H1 (cell line): Measurements from ENCODE around the gene KLK12. TPM values are rescaled to one million over a fixed set of nuclear protein-coding genes. Genes with fewer than 3 reads are reported as not detected.

ENCODE experiments used
- CTCF ChIA-PET: fragments of 300-600 bp; sonication (Branson Sonifier 250); formaldehyde crosslinking; loops from one replicate; lab custom pipeline; 2021; ENCODE audit not compliant: partially characterized antibody; lab: Charles Lee
- POLR2A ChIA-PET: fragments of 300-600 bp; sonication (Branson Sonifier 250); formaldehyde crosslinking; loops from one replicate; lab custom pipeline; 2021; ENCODE audit warnings: inconsistent platforms; ENCODE audit not compliant: partially characterized antibody; lab: Charles Lee
- DNase-seq, 2 experiments: peaks; one replicate each; pipeline versions ENCODE4 v3.0.0 to v3.0.0-alpha.2; 2010 to 2022; ENCODE audit warnings: low spot score in 2 of 2, low read depth in 1 of 2, mixed read lengths in 1 of 2
- FAIRE-seq: peaks from 2 replicates; lab custom pipeline; 2011; peaks lifted over from hg19 to GRCh38; lab: Jason Lieb, UNC
- H2AFZ ChIP-seq: 2 replicates; pipeline ENCODE4 v1.8.1; 2012; ENCODE audit warnings: low read length, inconsistent platforms
- H2AK5ac ChIP-seq: 2 replicates; pipeline ENCODE4 v1.6.1; 2013; ENCODE audit warnings: low read depth, low read length
- H2BK120ac ChIP-seq: replicated peaks from 2 replicates; pipeline ENCODE3; 2013; ENCODE audit warnings: low read depth, low read length, inconsistent platforms
- H2BK12ac ChIP-seq: 2 replicates; pipeline ENCODE4 v1.6.1; 2013; ENCODE audit warnings: low read depth, low read length
- H2BK15ac ChIP-seq: 2 replicates; pipeline ENCODE4 v1.6.1; 2013; ENCODE audit warnings: low read length
- H2BK20ac ChIP-seq: 2 replicates; pipeline ENCODE4 v1.6.1; 2013; ENCODE audit warnings: low read length
- H2BK5ac ChIP-seq: 2 replicates; pipeline ENCODE4 v1.6.1; 2013; ENCODE audit warnings: low read depth, low read length
- H3K14ac ChIP-seq: 2 replicates; pipeline ENCODE4 v1.6.1; 2013; ENCODE audit warnings: inconsistent platforms; ENCODE audit not compliant: insufficient read length
- H3K18ac ChIP-seq: 2 replicates; pipeline ENCODE4 v1.6.1; 2013; ENCODE audit warnings: low read length; ENCODE audit errors: extremely low read depth
- H3K23ac ChIP-seq: 2 replicates; pipeline ENCODE4 v1.6.1; 2013; ENCODE audit warnings: inconsistent platforms; ENCODE audit not compliant: insufficient read length
- H3K23me2 ChIP-seq: 2 replicates; pipeline ENCODE4 v1.6.1; 2013; ENCODE audit warnings: low read depth, low read length
- H3K27ac ChIP-seq: 2 replicates; pipeline ENCODE4 v1.6.1; 2011; ENCODE audit warnings: low read depth, low read length, inconsistent platforms
- H3K27me3 ChIP-seq, 4 experiments: replicated peaks in 1 of 4; 1 replicate in 1 of 4; 2 replicates in 3 of 4; pipeline versions ENCODE4 v1.6.1 to v1.8.1; 2011 to 2013; ENCODE audit warnings: low read length in 3 of 4, mild to moderate bottlenecking in 3 of 4, inconsistent platforms in 2 of 4, mixed read lengths in 2 of 4, moderate library complexity in 1 of 4; ENCODE audit not compliant: control insufficient read depth in 3 of 4, insufficient read depth in 3 of 4; ENCODE audit errors: extremely low read depth in 1 of 4
- H3K36me3 ChIP-seq, 4 experiments: 2 replicates each; pipeline versions ENCODE4 v1.6.1 to v1.8.1; 2011 to 2013; ENCODE audit warnings: mild to moderate bottlenecking in 4 of 4, low read length in 3 of 4, moderate library complexity in 2 of 4, control low read depth in 1 of 4, inconsistent platforms in 1 of 4; ENCODE audit not compliant: insufficient read depth in 4 of 4, control insufficient read depth in 2 of 4
- H3K4ac ChIP-seq: replicated peaks from 2 replicates; pipeline ENCODE3; 2013; ENCODE audit warnings: low read length, low read depth, mixed read lengths, inconsistent platforms; ENCODE audit not compliant: insufficient read length
- H3K4me1 ChIP-seq, 4 experiments: replicated peaks in 1 of 4; 1 replicate in 1 of 4; 2 replicates in 3 of 4; pipeline versions ENCODE4 v1.6.1 to v1.8.1; 2011 to 2013; ENCODE audit warnings: low read length in 3 of 4, inconsistent platforms in 2 of 4, mixed read lengths in 1 of 4; ENCODE audit not compliant: insufficient read depth in 4 of 4, control insufficient read depth in 3 of 4
- H3K4me2 ChIP-seq, 2 experiments: 2 replicates each; pipeline versions ENCODE4 v1.6.1 to v1.8.1; 2011 to 2013; ENCODE audit warnings: low read depth in 2 of 2, low read length in 2 of 2, control low read depth in 1 of 2, inconsistent platforms in 1 of 2, mild to moderate bottlenecking in 1 of 2; ENCODE audit not compliant: insufficient read depth in 1 of 2
- H3K4me3 ChIP-seq, 4 experiments: fragments of 200-600, 300-600 bp in 1 of 4; sonication (generic), shearing (Covaris generic), sonication (Bioruptor Twin) in 1 of 4; 2 replicates each; pipeline versions ENCODE4 v1.5.1 to v1.8.1; 2011 to 2016; ENCODE audit warnings: low read length in 4 of 4, low read depth in 3 of 4, control low read depth in 2 of 4, inconsistent platforms in 2 of 4, mild to moderate bottlenecking in 2 of 4, mixed read lengths in 1 of 4, moderate library complexity in 1 of 4; ENCODE audit not compliant: insufficient read depth in 2 of 4; ENCODE audit errors: extremely low read depth in 1 of 4
- H3K56ac ChIP-seq: replicated peaks from 2 replicates; pipeline ENCODE3; 2013; ENCODE audit warnings: low read depth, mild to moderate bottlenecking, mixed read lengths, low read length, inconsistent platforms; ENCODE audit not compliant: insufficient read length
- H3K79me1 ChIP-seq: 2 replicates; pipeline ENCODE4 v1.6.1; 2013; ENCODE audit warnings: low read depth, low read length, control low read depth
- H3K79me2 ChIP-seq, 2 experiments: 2 replicates each; pipeline versions ENCODE4 v1.6.1 to v1.8.1; 2012 to 2013; ENCODE audit warnings: low read length in 2 of 2, mild to moderate bottlenecking in 2 of 2, inconsistent platforms in 1 of 2; ENCODE audit not compliant: insufficient read depth in 2 of 2, control insufficient read depth in 1 of 2
- H3K9ac ChIP-seq, 4 experiments: replicated peaks in 1 of 4; 1 replicate in 1 of 4; 2 replicates in 3 of 4; pipeline versions ENCODE4 v1.6.1 to v1.8.1; 2011 to 2013; ENCODE audit warnings: low read depth in 3 of 4, low read length in 3 of 4, control low read depth in 2 of 4, mild to moderate bottlenecking in 2 of 4, moderate library complexity in 2 of 4, inconsistent platforms in 1 of 4; ENCODE audit errors: extremely low read depth in 1 of 4
- H3K9me3 ChIP-seq, 2 experiments: 2 replicates each; pipeline versions ENCODE4 v1.6.1 to v1.8.1; 2012 to 2013; ENCODE audit warnings: mild to moderate bottlenecking in 2 of 2, moderate library complexity in 2 of 2, control low read depth in 1 of 2, inconsistent platforms in 1 of 2, low read depth in 1 of 2, low read length in 1 of 2, mixed read lengths in 1 of 2; ENCODE audit not compliant: insufficient read depth in 2 of 2
- H4K20me1 ChIP-seq, 2 experiments: replicated peaks in 1 of 2; 2 replicates each; pipeline versions ENCODE3 to v1.8.1; 2011 to 2013; ENCODE audit warnings: inconsistent platforms in 2 of 2, low read length in 2 of 2, mild to moderate bottlenecking in 1 of 2; ENCODE audit not compliant: insufficient read depth in 2 of 2, control insufficient read depth in 1 of 2
- H4K5ac ChIP-seq: 2 replicates; pipeline ENCODE4 v1.6.1; 2013; ENCODE audit warnings: low read length, low read depth, mixed read lengths, inconsistent platforms; ENCODE audit not compliant: insufficient read length
- H4K8ac ChIP-seq: 2 replicates; pipeline ENCODE4 v1.8.0; 2013; ENCODE audit warnings: mild to moderate bottlenecking, moderate library complexity, low read length, inconsistent platforms; ENCODE audit not compliant: insufficient read depth; ENCODE audit errors: extremely low read depth
- H4K91ac ChIP-seq: replicated peaks from 2 replicates; pipeline ENCODE3; 2013; ENCODE audit warnings: low read length, mixed read lengths, inconsistent platforms; ENCODE audit not compliant: insufficient read length
- CBX5 ChIP-seq: fragments of 300-800, 300-1000 bp; sonication (generic); IDR thresholded peaks from 2 replicates; pipeline ENCODE4 v1.7.1; 2016; ENCODE audit warnings: antibody characterized with exemption, low read length, low read depth
- CBX8 ChIP-seq: fragments of 300-800, 300-1000 bp; sonication (generic); IDR thresholded peaks from 2 replicates; pipeline ENCODE4 v1.7.1; 2016; ENCODE audit warnings: low read depth, low read length, borderline replicate concordance
- CTBP2 ChIP-seq: IDR thresholded peaks from 2 replicates; pipeline ENCODE4 v1.7.0; 2011; ENCODE audit warnings: borderline replicate concordance, mild to moderate bottlenecking, moderate library complexity, mixed read lengths, low read length; ENCODE audit not compliant: insufficient read depth, insufficient read length
- GTF2F1 ChIP-seq: IDR thresholded peaks from 2 replicates; pipeline ENCODE4 v1.6.1; 2012; ENCODE audit warnings: low read depth, low read length, improper control_type of control experiment, borderline replicate concordance
- HDAC6 ChIP-seq: IDR thresholded peaks from one replicate; pipeline ENCODE4 v1.7.1; 2012; ENCODE audit warnings: low read depth, mild to moderate bottlenecking, inconsistent platforms, low read length, moderate library complexity
- JUN ChIP-seq: IDR thresholded peaks from 2 replicates; pipeline ENCODE4 v1.6.1; 2011; ENCODE audit warnings: low read depth, mild to moderate bottlenecking, improper control_type of control experiment, low read length
- POU5F1 ChIP-seq: IDR thresholded peaks from 2 replicates; pipeline ENCODE4 v1.6.1; 2011; ENCODE audit warnings: low read depth, mild to moderate bottlenecking, low read length, moderate library complexity
- RXRA ChIP-seq: IDR thresholded peaks from 2 replicates; pipeline ENCODE4 v1.6.1; 2011; ENCODE audit warnings: low read depth, mild to moderate bottlenecking, low read length, moderate library complexity; ENCODE audit not compliant: insufficient read depth
- SAP30 ChIP-seq: fragments of 300-600 bp; sonication (generic); IDR thresholded peaks from 2 replicates; pipeline ENCODE4 v1.7.1; 2012; ENCODE audit warnings: low read length, moderate library complexity, mild to moderate bottlenecking, inconsistent platforms; ENCODE audit not compliant: insufficient read depth, insufficient replicate concordance
- TBP ChIP-seq: IDR thresholded peaks from 2 replicates; pipeline ENCODE4 v1.6.1; 2011; ENCODE audit warnings: low read depth, low read length, improper control_type of control experiment
- TCF12 ChIP-seq: IDR thresholded peaks from 2 replicates; pipeline ENCODE4 v1.6.1; 2011; ENCODE audit warnings: low read depth, mild to moderate bottlenecking, low read length
- WGBS, 2 experiments: shearing (Covaris generic) in 1 of 2; methylation state at CpG; one replicate each; pipeline versions ENCODE4 v1.1.6 to v1.1.7; 2013 to 2015; ENCODE audit warnings: low lambda C conversion rate in 2 of 2, mixed read lengths in 2 of 2, inconsistent platforms in 1 of 2, low coverage in 1 of 2, missing lambda C conversion rate in 1 of 2; ENCODE audit not compliant: insufficient replicate concordance in 2 of 2, insufficient coverage in 1 of 2, insufficient read length in 1 of 2; ENCODE audit errors: extremely low coverage in 1 of 2, missing lambda C conversion rate in 1 of 2; 5-methylcytosine and 5-hydroxymethylcytosine counted together
- polyA plus RNA-seq, 7 experiments: library from polyadenylated mRNA; depleted of rRNA in 3 of 7; stranded (reverse) in 5 of 7; unstranded in 2 of 7; fragments of >200 nt in 5 of 7; fragments of 200-250 nt in 2 of 7; gene quantifications; 1 replicate in 5 of 7; 2 replicates in 1 of 7; 4 replicates in 1 of 7; pipeline versions ENCODE4 v1.2.1 to v1.2.3, GENCODE V29; 2011 to 2013; ENCODE audit warnings: missing spikeins in 2 of 7, mixed read lengths in 2 of 7
- total RNA-seq: library from RNA; stranded (reverse); fragmentation: NEBNext Ultra II Directional; extraction: Animal tissue kit (Norgen Biotek cat#: 25700); gene quantifications from 2 replicates; pipeline ENCODE4 v1.2.1, GENCODE V29; 2021
- TF ChIP-seq, protein P1 (sequence below): IDR thresholded peaks from 2 replicates; pipeline ENCODE4 v1.6.1; 2012; ENCODE audit warnings: low read length, inconsistent platforms

Gene KLK12
- total and polyA plus RNA-seq, 2 of the 8 experiments (the other 6 are each of a cell fraction or from before 2014, with no cell fraction given) = 0.24 TPM; not detected in 1

DNA sequence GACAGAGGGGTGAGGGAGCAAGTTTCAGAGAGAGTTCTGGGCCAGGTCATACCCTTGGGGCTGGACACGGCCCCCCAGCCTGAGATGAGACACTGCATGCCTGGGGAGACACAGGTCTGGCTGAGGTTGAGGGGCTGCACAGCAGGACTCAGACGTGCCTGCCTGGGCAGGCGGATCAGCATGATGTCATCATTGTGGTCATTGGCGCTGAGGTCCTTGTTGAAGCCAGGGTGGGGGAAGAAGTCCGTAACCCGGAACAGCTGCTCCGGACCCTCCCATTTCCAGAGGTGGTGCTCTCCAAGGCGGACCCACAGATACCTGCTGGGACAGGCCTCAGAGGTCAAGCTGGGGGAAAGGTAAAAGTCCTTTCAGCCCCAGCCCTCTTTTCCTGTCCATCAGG is 28.4 kb downstream of the KLK12 start:
- H3K14ac ChIP-seq = no peak overlapping the region
- H3K4me3 ChIP-seq = no peak overlapping the region
- no peaks in the 10 kb centered on the region for H3K36me3 ChIP-seq
- H3K79me1 ChIP-seq = no peaks in the 10 kb centered on the region
- H2BK5ac ChIP-seq = no peak overlapping the region
- H4K5ac ChIP-seq = no peak overlapping the region
- H2BK20ac ChIP-seq = no peak overlapping the region
- no peak overlapping the region for H3K4me2 ChIP-seq
- CTCF ChIA-PET = interaction anchor here (1.3 kb wide), 1 partner anchor 11 kb away, joined by 6 read pairs; no protein-coding TSS in a partner anchor
- no peak overlapping the region; the same call in 1 of the 2 replicates for H4K8ac ChIP-seq
- POLR2A ChIA-PET = no interaction called here
- H3K4ac ChIP-seq = no peak overlapping the region
- H2BK120ac ChIP-seq = no peak overlapping the region
- no peaks in the 10 kb centered on the region for H4K20me1 ChIP-seq
- H3K9ac ChIP-seq = no peak overlapping the region
- no peak overlapping the region for H3K56ac ChIP-seq
- peaks cover 0 to 9% (median 2%) of the 10 kb centered on the region in 4 experiments; a peak in 4 of 7 replicates for H3K4me1 ChIP-seq
- no peak for DNase-seq
- no peaks in the 10 kb centered on the region for H3K79me2 ChIP-seq
- H3K9me3 ChIP-seq = no peaks in the 10 kb centered on the region
- no peaks in the 10 kb centered on the region for H3K27me3 ChIP-seq
- H3K23ac ChIP-seq = no peak overlapping the region
- no peaks in the 10 kb centered on the region for H3K23me2 ChIP-seq
- no peak overlapping the region for H2AK5ac ChIP-seq
- H2BK15ac ChIP-seq = no peak overlapping the region
- H2BK12ac ChIP-seq = no peak overlapping the region
- WGBS, 2 experiments = 78% methylated on average over 8 of the region's 8 CpGs; no CpG with 5 or more reads in 1 of the 2 experiments
- FAIRE-seq = no peak
- H3K18ac ChIP-seq = no peak overlapping the region
- no peak overlapping the region for H4K91ac ChIP-seq
- no peak overlapping the region for H2AFZ ChIP-seq
- H3K27ac ChIP-seq = no peak overlapping the region
- TF ChIP-seq HDAC6 = no peak
- no peak for TF ChIP-seq GTF2F1
- no peak for TF ChIP-seq TCF12
- no peak for TF ChIP-seq CBX8
- no peak for TF ChIP-seq POU5F1
- no peak for TF ChIP-seq SAP30
- no peak for TF ChIP-seq RXRA
- TF ChIP-seq TBP = no peak
- no peak for TF ChIP-seq JUN
- TF ChIP-seq, protein P1, sequence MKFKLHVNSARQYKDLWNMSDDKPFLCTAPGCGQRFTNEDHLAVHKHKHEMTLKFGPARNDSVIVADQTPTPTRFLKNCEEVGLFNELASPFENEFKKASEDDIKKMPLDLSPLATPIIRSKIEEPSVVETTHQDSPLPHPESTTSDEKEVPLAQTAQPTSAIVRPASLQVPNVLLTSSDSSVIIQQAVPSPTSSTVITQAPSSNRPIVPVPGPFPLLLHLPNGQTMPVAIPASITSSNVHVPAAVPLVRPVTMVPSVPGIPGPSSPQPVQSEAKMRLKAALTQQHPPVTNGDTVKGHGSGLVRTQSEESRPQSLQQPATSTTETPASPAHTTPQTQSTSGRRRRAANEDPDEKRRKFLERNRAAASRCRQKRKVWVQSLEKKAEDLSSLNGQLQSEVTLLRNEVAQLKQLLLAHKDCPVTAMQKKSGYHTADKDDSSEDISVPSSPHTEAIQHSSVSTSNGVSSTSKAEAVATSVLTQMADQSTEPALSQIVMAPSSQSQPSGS = no peak
- no peak for TF ChIP-seq CBX5
- no peak for TF ChIP-seq CTBP2
